ENCODE data around the gene CCN5.
"Not testable (repeated sequence)": the region's sequence is repeated elsewhere in the genome, so short reads cannot be mapped to it uniquely, and the experiment has no call there.

Gene CCN5

DNA sequence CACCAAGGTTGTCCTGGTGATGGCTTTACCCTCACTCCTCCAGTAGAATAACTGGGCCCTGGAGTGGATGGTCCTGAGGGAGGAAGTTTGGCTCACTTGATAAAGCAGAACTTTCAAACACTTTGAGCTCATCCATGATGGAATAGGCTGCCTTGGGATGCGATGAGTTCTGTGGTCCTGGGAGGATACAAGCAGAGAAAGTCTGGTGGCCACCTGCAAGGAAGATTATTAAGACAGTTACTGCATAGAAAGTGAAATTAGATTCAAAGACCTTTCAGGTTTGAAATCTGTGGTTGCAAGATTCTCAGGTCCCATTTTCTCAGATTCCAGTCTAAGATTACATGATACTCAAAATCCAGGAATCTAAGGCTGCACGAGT lies 19.9 kb upstream of the CCN5 start:
- no peak for DNase-seq (ENCODE audit: low spot score)

DNA sequence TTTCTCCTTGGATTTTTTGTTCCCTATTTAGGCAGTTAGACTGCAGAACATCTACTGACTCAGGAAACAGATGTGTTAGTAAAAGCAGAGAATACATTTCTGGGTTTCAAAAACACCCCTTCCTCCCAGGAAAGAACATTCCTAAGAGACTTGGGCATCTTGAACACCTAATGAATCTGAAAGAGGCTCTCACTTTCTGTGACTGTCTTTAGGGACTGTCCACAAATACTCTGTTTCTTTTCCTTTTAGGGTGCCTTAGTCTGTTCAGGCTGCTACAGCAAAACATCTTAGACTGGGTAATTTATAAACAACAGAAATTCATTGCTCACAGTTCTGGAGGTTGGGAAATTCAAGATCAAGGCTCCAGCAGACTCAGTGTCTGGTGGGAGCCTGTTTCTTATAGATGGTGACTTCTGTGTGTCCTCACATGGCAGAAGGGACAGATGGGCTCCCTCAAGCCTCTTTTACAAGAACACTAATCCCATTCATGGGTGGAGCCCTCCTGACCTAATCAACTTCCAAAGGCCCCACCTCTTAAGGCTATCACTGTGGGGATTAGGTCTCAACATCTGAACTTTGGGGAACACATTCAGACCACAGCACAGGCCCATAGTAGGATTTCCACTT lies 19.4 kb upstream of the CCN5 start:
- DNase-seq (ENCODE audit: low spot score): peak; percentile 44

DNA sequence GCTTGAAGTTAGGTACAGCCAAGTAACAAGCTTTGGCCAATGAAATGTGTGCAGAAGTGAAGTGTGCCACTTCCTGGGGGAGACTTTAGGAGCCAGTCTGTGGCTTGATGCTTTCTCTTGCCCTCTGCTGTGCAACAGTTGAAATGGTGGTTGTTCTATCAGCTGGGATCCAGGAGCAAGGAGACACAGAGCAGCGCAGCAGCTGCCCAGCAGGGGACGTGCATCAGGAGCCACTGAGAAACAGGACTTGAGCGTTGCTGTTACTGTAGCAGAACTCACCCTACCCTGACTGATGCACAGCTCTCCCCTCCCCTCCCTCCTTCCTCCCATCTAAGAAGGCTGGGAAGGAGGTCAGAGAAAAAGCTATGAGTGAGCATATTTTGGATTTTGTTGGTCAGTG lies 18.9 kb upstream of the CCN5 start:
- DNase-seq (ENCODE audit: low spot score): no peak

DNA sequence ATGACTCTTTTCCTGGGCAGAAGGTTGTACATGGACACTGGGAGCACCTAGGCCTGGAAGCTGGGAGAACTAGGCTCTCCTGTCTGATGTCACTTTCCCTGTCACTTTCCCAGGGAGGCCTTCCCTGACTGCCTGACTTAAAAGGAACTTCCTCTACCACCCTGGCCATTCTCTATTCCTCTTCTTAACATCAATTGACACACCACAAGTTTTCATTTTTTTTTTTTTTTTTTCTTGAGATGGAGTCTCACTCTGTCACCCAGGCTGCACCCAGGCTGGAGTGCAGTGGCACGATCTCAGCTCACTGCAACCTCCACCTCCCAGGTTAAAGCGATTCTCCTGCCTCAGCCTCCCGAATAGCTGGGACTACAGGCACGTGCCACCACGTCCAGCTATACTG lies 18.1 kb upstream of the CCN5 start:
- not testable (repeated sequence) for DNase-seq (ENCODE audit: low spot score)

DNA sequence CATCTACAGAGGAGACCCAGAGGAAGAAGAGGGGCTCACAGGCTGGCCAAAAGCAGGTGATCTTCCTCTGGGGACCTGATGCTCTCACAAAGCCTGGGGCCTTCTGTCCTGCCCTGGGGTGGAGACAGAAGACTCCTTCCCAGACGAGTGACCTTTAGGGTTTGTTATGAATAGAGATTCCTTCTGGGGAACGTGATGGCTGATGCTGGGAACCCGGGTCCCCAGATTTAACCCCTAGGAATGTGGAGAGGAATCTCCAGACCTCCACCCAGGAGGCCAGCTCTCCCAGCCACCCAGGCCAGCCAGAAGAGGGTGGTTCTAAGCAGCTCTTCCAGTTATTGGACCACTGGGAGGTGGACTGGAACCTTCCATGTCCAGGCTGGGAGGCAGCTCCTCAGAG lies 16.8 kb upstream of the CCN5 start:
- no peak for DNase-seq (ENCODE audit: low spot score)

DNA sequence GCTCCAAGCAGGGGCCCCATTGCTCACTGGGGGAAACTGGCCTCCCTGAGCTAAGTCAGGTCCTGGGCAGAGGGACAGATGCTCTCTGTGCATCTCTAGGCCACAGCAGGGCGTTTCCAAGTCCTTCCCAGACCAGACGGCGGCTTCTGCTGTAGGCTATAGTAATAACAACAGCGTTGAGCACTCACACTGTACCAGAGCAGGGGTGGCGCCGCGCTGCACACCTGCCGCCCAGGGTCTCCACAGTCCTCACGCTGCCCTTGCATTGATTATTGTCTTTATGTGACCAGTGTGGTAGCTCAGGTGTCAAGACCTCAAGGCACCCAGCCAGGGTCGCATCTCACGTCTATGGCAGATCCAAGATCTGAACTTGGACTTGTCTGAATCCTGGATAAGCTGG lies 14.9 kb upstream of the CCN5 start:
- DNase-seq (ENCODE audit: low spot score): no peak

DNA sequence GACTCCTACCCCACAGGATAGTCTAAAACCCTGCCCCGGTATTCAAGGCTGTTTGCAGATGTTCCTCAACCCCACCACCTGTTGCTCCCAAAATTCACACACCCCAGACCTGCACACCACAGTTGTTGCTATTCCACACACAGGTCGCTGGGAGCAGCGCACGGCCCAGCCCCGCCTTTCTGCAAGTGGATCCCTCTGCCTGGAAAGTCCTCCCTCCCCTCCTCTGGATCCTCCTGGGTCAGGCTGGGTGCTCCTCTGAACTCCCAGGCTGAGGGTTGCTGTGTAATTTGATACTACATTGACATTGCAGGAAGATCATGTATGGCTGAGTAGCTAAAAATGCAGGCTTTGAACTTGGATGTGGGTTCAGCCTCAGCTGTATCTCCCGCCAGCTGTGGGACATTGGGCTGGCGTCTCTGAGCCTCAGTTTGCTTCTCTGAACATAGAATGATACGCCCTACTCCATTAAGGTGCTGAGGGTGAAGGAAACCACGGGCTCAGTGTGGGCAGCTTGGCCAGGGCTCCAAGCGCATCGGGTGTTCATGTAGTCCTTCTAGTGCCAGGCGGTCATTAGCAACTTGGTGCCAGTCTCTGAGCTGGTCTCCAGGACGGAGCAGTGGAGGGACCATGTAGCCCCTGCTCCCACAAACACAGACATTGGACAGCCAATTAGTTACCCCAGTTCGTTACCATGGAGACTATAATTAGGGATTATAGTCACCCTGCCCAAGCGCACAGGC lies 13.9 kb upstream of the CCN5 start:
- DNase-seq (ENCODE audit: low spot score): no peak

DNA sequence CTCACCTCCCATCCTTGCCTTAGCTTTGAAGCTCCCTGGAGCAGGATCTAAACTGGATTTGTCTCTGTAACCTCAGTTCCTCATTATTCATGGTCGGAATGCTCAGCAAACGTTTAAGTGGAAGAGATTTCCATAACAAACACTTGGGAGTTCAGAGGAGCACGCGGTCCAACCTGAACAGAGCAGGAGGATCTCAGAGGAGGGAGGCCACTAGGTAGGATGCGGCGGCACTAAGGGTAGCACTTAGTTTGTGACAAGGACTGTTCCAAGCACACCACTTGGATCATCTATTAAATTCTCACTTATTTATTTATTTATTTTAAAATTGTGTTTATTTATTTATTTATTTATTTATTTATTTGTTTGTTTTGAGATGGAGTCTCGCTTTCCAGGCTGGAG lies 13.3 kb upstream of the CCN5 start:
- no peak for DNase-seq (ENCODE audit: low spot score)

DNA sequence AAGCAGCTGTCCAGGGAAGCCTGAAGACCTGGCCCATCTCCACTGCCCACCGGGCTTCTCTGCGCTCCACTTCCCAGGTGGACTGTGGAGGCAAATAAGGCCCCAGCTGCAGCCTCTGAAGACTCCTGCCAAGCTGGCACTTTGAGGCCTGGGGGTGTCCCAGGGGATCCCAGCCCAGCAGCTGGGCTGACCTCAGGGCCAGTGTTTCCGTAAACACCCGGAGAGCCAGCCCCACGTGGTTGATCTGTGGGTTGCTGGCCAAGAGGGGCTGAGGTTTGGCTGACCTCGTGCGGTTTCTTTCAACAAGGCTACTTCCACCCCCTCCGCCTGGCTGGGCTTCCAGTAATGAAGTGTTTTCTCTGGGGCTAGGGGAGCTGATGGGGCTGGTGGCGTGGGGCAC lies 12.4 kb upstream of the CCN5 start:
- DNase-seq (ENCODE audit: low spot score): peak; percentile 96

DNA sequence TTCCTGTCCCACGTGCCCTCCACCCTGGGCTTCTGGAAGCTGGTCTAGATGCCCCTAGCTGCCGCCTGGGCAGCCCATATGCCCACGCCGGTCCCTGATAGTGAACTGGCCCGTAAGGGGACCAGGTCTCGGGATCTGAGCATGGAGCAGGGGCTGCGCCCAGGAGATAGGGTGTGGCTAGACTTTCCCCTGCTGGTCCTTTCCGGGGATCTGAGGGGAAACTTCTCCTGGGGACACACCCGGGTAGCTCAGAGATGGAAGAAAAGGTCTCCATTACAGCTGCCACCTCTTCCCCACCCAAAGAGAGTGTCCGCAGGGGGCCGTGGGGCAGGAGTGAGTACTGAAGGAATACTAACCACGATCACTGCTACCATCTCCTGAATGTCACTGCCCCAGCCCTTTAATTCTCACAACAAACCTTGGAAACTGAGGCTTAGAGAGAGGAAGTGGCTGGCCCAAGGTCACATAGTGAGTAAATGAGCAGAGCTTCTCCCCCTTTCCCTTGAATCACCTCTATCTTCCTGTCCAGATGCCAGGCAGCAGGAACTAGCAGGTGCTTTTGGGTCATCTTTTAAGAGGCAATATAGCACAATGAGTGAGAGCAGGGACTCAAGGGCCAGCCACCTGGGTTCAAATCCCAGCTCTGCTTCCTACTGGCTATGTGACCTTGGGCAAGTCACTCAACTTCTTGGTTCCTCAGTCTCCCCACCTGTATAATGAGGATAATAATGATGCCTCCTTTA lies 11.8 kb upstream of the CCN5 start:
- no peak for DNase-seq (ENCODE audit: low spot score)

DNA sequence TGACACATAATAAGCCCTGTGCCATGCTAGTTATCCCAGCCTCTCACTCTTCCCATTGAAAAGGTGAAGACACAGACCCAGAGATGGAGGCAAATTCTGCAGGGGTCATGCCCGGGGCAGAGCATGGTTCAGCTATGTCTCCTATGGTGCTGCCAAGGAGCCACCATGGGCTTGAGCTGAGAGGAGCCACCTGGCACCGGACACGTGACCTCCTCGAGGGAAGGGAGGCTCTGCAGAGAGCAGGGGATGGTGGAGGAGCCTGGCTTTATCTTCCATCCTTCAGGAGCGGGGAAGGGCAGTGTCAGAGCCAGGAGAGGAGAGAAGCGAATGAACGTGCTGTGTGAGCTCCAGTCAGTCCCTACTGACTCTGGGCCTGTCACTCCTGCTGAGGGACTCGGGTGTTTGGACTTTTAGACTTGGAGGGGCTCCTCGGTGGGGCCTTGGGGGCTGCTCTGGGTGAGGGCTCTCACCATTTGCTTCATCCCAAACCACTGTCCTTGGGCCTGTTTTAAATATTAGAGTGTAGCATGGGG lies 11.1 kb upstream of the CCN5 start:
- no peak for DNase-seq (ENCODE audit: low spot score)

DNA sequence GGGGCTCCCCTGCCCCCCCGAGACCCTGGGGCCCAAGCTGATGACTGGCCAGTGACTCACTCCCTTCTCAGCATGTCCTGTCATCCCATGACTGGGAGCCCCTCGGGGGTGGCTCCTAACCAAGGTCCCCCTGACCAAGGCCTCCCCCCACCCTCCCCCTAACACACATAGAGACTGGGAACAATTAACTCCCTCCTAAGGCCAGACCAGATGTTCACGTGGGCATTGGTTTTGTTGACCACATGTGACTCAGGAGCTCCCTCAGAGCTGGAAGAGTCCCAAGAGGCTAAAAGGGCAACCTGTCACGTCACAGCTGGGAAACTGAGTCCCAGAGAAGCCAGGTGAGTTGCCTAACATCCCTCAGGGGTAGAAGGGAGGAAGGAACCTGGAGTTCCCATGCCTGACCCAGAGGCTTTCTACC lies 10.6 kb upstream of the CCN5 start:
- peak; percentile 62 for DNase-seq (ENCODE audit: low spot score)

DNA sequence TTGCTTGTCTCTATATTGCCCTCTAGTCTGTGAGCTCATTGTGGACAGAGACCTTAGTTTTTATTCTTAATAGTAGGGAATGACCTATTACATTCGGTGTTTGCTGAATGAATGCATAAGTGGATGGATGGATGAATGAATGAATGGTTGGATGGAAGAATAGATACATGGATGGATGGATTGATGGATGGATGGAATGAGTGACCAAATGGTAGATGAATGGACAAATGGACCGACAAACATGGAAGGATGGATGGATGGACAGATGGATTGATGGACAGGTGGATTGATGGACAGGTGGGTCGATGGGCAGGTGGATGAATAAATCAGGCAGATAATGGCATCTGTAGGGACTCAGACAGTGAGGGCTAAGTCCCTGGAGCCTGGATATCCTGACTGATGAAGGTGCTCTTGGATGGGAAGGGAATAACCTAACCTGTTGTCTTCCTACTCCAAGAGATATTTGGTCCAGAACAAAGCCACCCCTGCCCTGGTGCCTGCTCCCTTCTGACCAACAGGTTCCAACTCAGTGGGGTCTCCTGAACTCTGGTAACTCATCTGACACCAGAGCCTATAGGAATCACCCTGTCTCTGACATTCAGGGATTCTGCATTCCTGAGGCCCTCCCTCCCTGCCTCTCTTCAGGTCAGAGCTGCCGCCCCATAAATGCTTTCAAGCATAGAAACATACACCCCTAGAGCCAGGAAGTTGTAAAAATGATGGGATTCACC lies 9.6 kb upstream of the CCN5 start:
- DNase-seq (ENCODE audit: low spot score): no peak

DNA sequence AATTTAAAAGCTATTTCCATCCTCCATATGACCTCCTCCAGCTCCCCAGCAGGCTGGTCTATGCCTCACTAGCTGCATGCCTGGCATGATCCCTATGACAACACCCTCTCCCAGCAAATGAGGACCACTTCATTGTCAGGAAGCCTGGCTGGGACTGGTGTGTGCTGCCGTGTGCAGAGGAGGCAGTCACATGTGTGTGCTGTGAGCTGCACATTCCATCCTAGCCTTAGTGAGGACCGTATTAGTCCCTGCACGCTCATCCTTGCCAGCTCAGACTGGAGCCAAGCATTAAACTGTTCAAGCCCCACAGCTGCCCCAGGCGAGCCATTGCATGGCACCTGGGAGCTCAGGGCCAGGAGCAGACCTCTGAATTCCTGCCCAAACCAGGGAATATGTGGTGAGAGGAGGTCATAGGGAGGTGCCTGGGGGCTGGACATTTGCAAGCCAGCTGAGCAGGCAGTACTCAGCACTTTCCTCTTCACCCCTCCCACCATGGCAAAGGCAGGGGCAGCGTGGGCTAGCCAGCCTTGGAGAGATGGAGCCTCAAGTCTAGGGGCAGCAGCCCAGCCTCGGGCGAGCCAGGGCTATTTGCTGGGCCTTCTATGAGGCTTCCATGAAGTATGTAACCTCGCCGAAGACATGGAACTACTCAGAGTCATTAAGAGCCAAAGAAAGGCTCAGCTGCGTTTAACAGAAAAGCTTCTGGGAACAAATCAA lies 8.7 kb upstream of the CCN5 start:
- peak; percentile 78 for DNase-seq (ENCODE audit: low spot score)

DNA sequence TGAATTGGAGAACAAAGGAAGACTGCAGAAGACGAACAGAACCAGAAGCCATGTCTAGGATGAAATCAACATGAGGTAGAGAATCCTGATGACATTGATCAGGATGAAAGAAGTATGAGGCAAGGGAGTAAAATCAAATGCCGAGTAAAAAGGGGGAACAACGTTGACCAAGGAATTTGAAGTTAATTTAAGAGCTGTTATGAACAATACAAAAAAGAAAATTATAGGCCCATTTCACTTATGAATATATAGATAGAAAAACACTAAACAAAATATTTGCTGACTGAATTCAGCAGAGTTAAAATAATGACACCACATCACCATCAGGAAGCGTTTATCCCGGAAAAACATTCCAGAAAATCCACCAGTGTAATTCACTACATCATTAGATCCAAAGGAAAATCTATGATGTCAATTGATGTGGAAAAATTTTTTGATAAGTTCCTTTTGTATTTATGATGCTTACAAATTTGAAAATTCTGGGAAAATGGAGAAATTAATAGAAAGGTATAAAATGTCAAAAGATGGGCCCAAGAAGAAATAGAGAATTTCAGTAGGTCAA lies 8.1 kb upstream of the CCN5 start:
- DNase-seq (ENCODE audit: low spot score): no peak

DNA sequence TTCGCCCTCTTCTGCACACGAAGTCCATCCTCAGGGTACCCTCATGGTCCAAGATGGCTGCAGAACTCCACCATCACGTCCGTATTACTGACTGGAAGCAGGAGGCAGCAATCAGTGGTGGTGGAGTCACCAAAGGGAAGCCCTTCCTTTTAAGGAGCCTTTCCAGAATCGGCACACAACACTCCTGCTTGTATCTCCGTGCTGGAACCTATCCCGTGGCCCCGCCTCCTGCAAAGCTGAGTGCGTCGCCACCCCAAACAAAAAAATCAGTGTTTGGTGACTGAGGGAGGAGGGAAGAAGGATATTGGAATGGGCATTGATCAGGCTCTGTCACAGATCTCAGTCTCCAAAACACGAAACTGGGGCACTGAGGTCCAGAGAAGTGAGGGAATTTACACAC lies 5.8 kb upstream of the CCN5 start:
- no peak for DNase-seq (ENCODE audit: low spot score)

DNA sequence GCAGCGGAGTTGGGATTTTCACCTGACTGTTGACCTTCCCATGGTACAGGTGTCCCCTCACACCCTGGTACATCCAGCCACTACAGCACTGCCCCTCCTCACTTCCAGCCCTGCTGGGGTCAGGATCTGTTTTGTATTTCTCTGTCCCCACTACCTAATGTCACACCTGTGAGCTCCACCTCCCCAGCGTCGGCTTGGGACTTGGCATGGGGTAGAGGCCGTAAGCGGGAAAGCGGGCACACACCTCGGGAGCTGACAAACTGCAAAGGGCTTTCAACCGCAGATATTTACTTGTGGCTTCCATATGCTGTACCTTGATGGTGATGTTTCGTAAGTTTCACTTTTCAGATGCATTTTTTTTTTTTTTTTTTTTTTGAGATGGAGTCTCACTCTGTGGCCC lies 5.4 kb upstream of the CCN5 start:
- DNase-seq (ENCODE audit: low spot score): no peak

DNA sequence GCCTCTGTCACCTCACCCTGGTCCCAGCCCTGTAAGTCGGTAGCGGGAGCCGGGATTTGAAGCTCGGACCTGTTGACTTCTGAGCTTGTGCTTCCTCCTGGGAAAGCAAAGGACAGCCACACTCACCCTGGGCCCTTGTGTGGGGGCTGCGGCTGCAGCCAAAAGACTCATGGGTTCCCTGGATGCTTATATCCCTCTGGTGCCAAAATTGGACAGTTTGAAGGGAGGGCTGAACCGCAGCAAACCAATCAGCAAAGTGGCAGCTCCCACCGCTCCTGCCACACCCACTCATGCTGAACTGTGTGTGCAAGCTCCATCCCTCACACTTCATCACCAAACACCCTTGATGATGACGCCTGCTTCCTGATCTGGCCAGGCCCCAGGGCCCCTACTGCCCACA lies 3.9 kb upstream of the CCN5 start:
- no peak for DNase-seq (ENCODE audit: low spot score)

DNA sequence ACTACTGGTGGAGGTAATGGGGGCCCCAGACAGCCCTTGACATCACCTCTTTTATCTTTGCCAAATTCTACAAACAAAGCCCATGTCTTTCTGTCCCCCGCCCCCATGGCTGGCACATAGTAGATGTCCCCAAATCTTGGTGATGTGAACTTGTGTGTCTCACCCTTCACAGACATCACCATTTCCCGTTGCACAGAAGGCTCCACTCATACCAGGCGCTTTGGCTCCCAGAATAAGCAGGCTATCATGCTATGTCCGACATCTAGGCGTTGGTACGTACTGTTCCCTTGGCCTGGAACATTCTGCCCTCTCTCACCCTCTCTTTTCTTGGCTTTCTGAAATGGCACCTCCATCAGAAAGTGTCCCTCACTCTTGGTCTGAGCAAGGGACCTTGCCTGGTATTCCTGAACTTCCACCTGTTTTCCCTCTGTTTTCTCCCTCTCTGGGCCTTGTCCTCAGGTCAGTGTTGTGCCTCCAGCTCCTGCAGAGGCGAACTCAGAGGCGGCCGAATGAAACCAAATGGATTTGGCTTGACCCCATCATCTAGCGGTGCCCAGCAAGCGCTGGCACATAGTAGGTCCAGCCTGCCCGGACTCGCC lies 968 bp upstream of the CCN5 start:
- no peak for DNase-seq (ENCODE audit: low spot score)

DNA sequence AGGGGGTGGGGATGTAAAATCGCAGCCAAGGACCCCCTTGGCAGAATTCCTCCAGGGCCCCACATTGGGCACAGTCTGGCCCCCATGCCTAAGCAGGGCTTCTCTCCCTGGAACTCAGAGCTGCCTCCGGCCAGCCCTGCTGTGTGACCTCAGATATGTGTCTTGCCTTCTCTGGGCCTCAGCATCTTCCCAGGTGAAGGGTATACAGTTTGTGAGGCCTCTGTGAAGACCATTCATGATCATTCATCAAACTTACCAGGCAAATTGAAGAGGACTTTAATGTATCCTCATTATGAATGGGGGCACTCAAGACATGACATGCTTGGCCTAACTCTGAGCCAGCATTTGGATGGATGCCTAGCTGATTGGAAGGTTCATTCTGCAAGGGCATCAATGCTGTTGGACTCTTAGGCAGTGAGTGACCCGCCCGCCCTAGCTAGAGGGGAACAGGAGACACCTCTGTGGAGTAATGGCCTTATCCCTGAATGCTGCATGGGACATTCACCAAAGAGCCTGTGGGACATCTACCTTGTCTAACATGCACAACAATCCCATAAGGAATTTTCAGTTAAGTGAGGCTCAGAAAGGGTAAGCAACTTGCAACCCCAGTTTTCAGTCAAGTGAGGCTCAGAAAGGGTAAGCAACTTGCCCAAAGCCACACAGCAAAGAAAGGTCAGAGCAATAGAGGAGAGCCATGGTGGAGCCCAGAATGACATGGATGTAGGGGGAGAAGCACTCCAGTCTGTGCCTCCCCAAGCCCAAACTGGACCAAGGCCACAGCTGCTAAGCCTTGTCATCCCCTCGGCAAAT lies 535 bp downstream of the CCN5 start:
- no peak for DNase-seq (ENCODE audit: low spot score)
